ENCODE results near the gene SEMA5B.

SEMA5B gene

GRCh38 chr3:122892118-122892960 is 135.2 kb downstream of the SEMA5B start:
- no peak for DNase-seq (ENCODE audit: low read depth)

- no peak for DNase-seq (ENCODE audit: low read depth)
These were observed 136.8 kb downstream of the SEMA5B start for GRCh38 chr3:122890720-122891220.

GRCh38 chr3:122890077-122890719 is 137.4 kb downstream of the SEMA5B start:
- DNase-seq (ENCODE audit: low read depth) = no peak

- DNase-seq (ENCODE audit: low read depth) = no peak
These were observed 140.6 kb downstream of the SEMA5B start for GRCh38 chr3:122886946-122887345.

GRCh38 chr3:122886251-122886650 is 141.3 kb downstream of the SEMA5B start:
- no peak for DNase-seq (ENCODE audit: low read depth)

- no peak for DNase-seq (ENCODE audit: low read depth)
These were observed 145.1 kb downstream of the SEMA5B start for GRCh38 chr3:122882361-122882947.

- no peak for DNase-seq (ENCODE audit: low read depth)
These were observed 146.9 kb downstream of the SEMA5B start for GRCh38 chr3:122880624-122881023.

GRCh38 chr3:122880173-122880572 is 147.4 kb downstream of the SEMA5B start:
- DNase-seq (ENCODE audit: low read depth) = no peak

GRCh38 chr3:122875547-122876127 is 151.9 kb downstream of the SEMA5B start:
- no peak for DNase-seq (ENCODE audit: low read depth)

- DNase-seq (ENCODE audit: low read depth) = no peak
These were observed 153.6 kb downstream of the SEMA5B start for GRCh38 chr3:122873741-122874515.

- no peak for DNase-seq (ENCODE audit: low read depth)
These were observed 159.2 kb downstream of the SEMA5B start for GRCh38 chr3:122868322-122868721.

GRCh38 chr3:122864498-122864897 is 163.1 kb downstream of the SEMA5B start:
- no peak for DNase-seq (ENCODE audit: low read depth)

GRCh38 chr3:122862381-122862780 is 165.2 kb downstream of the SEMA5B start:
- DNase-seq (ENCODE audit: low read depth) = no peak

All from T-helper 22 cell (primary cell).